ENCODE data around the gene GRM7.

Gene GRM7

DNA sequence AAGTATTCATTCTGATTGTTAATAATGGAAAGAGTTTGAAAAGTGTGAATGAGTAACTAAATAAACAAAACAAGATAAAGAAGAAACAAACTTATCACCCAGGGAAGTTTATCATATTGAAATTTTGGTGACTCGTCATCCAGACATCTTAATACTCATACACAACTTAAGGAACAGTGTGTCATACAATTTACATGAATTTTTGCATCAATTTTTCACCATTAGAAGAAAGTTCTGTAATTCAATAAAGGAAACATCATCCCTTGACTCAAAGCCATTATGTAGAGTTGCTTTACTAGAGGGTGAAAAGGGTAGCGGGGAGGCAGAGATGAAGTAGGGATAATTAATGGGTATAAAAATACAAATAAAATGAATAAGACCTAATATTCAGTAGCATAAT, 536.2 kb downstream of the GRM7 start:
- DNase-seq (ENCODE audit: low read depth, low spot score) = no peak

DNA sequence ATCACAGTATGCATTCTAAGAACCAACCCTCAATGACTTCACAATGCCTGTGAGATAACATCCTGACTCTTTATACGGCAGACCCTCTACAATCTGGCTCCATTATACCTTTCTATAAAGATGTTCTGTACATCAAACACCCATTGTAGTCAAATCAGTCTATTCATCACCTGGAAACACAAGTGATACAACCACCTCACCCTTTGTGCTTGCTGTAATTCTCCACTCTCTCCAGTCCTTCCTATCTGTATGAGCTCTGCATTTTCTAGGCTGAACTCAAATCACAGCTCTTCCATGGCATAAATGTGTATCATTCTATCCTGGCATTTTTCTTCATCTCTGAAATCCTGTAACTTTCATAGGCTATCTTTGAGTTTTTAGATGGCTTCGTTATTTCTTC, 539.4 kb downstream of the GRM7 start:
- no peak for DNase-seq (ENCODE audit: low read depth, low spot score)

DNA sequence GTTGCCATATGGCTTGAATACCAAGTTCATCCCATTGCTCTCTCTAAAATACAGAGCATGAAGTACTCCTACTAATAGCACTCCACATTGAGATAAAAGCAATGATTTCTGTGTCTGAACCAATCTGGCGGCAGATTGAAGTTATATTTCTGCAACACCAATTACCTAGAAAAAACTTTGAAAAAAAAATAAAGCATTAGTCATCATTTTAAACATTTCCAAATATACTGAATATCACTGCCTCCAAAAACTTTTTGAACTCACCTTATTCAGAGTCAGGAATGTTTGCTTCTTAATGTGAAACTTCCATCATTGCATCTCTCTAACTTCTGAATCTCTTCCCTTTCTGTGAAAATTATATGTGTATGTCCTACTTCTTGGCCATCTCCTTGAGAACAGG, 540.5 kb downstream of the GRM7 start:
- no peak for DNase-seq (ENCODE audit: low read depth, low spot score)

DNA sequence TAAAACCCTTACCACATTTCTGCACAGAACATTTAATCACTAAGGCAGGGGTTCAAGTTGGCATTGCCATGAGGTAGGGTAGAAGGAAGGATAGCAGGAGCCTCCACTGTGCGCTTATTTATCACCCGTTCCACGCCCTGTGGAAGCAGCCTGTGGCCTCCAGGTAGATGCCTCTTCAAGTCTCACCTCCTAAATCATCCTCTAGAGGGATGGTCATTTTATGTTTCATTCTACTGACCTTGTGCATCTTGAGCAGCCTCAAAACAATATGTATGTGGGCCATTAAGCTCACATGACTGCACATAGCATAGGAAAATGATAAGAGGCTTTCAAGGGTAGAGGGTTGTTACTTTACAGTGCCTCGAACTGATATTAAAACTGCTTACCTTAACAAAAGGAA, 546.2 kb downstream of the GRM7 start:
- DNase-seq (ENCODE audit: low read depth, low spot score) = no peak

DNA sequence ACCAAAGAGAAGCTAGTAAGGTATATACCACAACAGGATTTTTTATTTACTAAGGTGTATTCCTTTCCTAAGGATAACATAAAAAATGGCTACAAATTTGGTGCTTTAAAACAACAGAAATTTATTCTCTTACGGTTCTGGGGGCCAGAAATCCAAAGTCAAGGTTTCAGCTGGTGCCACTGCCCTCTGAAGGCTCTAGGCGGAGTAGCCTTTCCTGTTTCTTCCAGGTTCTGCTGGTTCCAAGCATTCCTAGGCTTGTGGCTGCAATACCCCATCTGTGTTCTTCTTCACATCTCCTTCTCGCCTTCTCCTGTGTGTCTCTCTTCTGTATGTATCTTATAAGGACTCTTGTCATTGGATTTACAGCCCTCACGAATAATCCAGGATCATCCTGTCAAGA, 549.9 kb downstream of the GRM7 start:
- DNase-seq (ENCODE audit: low read depth, low spot score) = no peak

DNA sequence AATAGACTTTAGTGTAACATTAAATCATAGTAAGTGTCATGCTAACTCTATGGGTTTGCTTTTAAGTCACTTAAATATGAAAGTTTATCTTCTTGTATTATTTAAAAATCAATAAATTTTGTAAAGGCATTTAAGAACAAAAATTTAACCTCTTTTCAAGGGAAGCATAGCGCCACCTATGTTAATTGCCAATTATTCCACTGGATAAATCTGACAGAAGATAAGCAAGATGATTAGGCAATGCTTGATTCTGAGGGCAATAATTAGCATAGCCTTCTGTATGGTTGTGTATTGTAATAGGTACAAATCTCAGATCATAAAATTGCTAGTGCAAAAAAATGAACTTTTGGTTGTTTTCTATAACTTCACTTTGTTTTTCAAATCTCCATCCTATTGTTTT, 560.1 kb downstream of the GRM7 start:
- no peak for DNase-seq (ENCODE audit: low read depth, low spot score)

DNA sequence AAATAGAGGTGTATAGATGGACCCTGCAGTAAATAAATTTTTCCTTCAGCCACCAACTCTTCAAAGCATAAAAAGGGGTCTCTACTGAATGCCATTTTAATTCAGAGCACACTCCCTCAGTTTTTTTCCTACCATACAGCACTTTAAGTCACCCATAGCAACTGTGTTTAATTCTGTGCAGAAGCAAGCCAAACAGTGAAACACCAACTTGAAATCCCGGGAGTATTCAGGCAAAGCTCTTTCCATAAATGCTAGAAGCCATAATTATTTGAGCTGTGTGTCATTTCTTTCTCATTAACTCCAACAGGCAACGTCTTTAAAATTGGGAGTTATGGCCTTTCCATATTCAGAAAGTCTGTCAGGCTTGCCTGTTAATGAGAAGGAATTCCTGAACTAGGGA, 562.1 kb downstream of the GRM7 start:
- DNase-seq (ENCODE audit: low read depth, low spot score) = no peak

DNA sequence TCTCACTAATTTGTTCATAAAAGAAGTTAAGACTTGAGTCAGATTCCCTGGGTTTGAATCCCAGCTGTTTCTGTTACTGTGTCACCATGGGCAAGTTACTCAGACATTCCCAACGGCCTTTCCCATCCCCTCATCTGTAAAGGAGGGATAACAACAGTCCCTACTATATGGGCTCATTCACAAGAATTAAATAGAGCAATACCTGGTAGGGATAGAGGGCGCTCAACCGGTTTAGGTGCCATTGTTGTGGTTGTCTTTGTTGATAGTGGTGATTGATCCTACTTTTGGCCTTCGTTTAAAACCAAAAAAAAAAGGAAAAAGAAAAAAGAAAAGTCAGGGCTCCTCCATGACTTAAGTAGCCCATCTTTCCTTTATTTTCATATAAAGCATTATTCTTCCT, 563.1 kb downstream of the GRM7 start:
- no peak for DNase-seq (ENCODE audit: low read depth, low spot score)

DNA sequence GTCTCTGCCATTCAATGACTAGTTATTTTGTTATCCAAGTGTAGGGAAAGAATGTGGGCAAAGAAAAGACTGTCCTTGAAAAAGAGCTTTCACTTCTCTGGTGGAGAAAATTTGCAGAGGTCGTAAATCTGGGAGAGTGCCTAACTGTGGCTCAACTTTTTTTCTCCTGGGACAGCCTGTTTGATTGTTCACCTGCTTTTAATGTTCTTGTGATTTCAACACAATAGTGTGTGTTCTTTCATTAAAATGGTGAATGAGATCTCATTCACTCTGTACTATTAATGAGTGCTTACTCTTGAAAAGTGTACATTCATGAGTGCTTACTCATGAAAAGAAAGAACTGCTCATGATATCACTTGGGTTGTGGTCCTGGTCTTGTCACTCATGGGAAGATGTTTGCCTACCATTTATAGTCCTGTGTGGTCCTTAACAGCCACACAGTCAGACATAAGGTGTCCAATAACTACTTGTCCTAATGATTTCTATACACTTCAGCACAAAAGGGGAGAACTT, 567.3 kb downstream of the GRM7 start:
- no peak for DNase-seq (ENCODE audit: low read depth, low spot score)

DNA sequence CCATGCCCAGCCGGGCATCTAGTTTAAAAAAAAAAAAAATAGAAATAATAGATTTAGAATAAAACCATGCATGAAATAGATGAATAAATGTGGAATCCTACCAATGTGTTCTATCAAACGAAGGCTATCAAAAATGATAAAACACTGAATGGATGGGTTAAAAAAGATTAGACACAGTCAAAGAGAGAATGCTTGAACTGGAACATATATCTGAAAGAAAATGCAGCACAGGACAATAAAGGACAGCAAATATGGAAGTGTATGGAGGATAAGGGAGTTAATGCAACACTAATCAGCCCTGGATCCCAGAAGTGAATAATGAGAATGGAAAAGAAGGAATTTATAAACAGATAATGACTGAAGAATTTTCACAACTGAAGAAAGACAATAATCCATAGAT, 571.7 kb downstream of the GRM7 start:
- no peak for DNase-seq (ENCODE audit: low read depth, low spot score)

DNA sequence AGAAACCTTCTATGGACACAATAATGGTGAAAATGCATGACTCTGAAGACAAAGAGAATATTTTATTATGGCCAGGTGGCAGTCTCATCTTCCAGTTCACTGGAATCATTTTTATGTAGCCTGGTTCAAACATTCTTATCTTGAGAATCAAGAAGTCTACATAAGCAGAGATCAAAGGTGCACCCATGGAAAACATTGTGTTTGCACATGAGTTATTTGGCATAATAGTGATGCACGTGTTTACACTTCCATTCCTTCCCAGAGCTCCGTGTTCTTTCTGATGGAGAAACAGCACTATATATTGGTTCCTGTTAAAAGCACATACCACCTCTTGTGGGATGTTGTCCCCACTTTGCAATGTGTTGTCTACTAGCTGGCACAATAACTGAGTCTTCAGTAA, 572.2 kb downstream of the GRM7 start:
- DNase-seq (ENCODE audit: low read depth, low spot score) = no peak

DNA sequence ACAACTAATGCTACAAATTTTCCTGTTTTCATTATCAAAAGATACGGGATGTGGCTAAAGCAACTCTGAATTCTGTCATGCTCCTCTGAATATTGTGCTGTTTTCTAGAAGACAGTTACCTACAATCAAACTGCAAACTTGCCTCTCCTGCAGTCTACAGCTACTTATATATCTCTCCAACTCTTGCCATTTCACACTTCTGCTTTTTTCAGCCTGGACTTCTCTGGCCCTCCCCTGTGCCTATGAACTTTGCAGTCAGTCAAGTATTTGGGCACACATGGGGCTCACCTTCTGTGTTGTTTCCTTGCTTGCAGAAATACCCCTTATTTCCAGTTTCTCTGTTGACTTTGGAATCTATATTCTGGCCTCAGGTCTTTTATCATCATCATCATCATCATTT, 575.6 kb downstream of the GRM7 start:
- no peak for DNase-seq (ENCODE audit: low read depth, low spot score)

DNA sequence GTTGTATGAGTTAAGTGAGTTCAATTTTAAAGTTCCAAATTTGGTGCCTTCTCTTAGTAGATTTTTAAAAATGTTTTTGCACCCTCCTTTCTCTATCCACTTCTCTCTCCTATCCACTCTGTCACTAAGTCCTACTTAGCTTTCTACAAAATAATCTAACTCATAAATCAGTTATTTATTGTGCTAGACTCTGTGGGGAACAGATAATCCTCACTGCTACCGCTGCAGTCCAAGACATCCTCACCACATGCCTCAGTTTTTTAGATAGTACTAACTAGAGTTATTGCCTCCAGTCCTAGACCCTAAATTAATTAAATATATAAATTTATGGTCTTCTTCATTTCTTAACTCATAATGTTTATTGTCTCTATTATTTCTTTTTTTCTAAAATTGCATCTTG, 576.3 kb downstream of the GRM7 start:
- DNase-seq (ENCODE audit: low read depth, low spot score) = no peak

DNA sequence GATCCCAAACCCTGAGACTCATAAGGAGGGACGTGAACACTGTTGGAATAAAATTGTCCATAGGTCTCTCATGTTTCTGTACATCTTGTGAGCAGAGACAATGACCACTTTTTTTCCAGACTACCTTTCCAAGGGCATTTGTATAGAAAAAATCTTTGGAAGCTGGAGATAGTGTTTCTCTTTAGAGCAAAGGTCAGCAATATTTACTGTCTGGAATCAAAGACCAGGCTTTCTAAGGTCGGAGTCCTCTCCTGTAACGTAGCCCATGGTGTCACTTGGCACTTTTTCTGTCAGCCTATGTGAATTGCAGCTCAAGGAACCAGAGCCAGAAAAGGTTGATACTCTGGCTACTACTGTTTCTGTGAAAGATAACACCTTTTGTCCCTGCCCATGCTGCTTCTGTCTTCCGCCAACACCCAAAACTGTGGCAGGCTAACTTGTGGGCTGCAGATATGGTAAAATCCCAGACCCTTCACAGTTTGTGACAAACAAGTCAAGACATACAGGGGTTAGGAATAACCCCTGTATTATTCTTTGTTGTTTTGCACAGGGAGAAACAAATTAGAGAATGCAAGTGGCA, 578.3 kb downstream of the GRM7 start:
- DNase-seq (ENCODE audit: low read depth, low spot score) = no peak

DNA sequence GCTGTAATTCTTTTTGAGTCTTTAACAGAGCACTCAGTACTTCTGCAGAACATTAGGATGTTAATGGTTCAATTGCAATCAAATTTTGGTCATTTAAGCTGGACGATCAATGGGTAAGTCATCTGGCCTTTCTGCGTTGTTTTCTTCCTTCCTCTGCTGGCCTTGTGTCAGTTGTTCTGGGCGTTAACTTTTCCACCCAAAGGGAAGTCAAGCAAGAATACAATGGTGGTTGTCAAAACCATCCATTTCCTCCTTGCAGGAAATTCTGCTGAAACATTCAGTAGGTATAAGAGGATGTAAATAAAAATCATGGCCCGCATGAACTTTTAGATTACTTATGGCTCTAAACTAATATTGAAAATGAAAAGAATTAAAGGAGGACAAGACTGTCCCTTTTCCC, 584.0 kb downstream of the GRM7 start:
- no peak for DNase-seq (ENCODE audit: low read depth, low spot score)

DNA sequence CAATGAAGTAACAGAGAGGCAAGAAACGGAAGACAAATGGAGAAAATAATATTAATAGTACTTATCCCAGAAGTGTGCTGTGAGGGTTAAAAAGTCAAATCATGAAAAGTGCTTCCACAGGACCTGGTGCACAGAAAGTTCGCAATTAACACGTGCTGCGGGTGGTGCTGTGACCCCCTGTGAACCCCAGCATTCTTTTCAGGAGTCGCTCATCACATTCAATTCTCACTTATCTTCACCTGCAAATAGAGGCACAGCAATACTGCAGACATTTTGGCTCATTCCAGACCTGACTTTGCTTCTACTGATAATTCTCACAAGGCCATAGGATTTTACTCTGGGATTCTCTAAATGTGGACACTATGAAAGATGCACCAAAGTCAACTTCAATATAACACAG, 584.4 kb downstream of the GRM7 start:
- no peak for DNase-seq (ENCODE audit: low read depth, low spot score)

DNA sequence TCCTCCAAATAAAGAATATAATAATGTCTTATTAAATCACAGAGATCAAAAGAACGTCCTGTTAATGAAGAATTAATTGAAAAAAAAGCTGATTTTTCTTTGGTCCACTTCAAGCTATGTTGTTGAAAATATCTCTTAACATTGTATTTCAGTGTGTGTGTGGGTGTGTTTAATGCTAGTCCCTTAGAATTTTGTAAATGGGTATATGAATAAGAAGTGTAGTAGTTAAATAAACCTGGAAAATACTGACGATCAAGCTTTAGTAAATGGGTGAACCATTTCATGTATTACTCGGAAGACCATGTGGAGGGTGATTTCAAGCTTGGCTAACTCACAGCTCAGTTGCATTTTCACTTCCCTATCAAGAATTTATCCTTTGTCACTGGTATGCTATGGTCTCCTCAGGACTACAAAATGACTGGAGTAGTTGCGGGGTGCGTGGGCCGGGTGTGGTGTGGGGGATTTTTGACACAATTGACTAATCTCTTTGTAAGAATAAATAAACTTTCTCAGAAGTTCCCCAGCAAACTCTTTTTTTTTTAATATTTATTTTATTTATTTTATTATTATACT, 586.4 kb downstream of the GRM7 start:
- DNase-seq (ENCODE audit: low read depth, low spot score) = no peak

DNA sequence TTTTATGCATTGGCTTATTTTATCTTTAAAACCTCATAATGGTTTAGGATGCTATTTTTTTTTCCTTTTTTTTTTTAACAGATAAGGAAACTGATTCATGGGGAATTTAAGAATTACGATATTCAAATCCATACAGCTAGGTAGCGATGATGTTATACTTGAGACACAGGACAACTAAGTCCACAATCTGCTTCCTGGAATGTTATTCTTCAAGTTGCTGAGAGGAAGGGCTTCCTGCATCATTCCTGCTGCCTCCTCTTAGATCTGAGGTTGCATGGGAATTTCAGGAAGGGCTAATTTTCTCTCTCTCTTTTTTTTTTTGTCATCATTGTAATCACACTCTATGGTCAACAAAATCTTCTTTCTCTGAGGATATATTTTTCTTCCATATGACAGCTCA, 595.5 kb downstream of the GRM7 start:
- no peak for DNase-seq (ENCODE audit: low read depth, low spot score)

DNA sequence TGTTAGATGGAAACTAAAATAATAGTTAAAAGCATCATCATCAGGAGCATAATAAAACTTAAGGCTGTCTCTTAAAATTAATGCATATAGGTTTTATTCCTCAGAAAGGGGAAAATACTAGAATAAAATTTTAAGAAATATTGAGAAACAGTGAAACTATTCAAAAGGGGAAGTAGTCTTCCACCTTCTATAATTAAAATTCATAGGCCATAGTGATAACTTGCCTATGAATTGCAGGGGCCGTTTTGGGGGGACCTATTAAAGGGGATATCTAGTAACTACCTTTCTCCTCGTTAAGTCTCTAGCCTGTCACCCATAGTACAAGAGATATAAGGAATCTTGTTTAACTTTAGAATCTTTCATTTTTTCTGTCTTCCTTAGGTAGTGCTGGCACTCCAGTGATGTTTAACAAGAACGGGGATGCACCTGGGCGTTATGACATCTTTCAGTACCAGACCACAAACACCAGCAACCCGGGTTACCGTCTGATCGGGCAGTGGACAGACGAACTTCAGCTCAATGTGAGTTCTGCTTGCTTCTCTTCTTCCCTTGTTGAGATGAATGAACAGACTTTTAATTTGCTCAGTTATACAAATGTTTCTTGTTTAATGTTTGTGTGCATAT, 600.4 kb downstream of the GRM7 start:
- no peak for DNase-seq (ENCODE audit: low read depth, low spot score)

DNA sequence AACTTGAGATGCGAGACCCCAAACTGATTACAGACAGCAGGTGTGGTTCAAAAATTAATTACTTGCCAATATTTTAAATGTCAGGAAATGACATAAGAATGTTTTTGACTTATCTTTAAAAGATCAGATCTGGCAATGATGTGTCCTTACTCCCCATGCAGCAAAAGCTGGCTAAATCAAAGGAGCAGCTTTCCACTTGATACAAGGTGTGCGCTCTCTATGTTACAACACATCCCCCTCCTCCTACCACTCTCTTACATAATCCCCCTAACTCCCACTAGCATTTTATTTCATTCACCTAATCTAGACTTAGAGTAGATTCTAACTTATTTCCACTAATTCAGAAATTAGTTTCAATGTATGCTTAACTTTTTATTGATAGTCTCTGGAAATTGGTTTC, 609.0 kb downstream of the GRM7 start:
- no peak for DNase-seq (ENCODE audit: low read depth, low spot score)

DNA sequence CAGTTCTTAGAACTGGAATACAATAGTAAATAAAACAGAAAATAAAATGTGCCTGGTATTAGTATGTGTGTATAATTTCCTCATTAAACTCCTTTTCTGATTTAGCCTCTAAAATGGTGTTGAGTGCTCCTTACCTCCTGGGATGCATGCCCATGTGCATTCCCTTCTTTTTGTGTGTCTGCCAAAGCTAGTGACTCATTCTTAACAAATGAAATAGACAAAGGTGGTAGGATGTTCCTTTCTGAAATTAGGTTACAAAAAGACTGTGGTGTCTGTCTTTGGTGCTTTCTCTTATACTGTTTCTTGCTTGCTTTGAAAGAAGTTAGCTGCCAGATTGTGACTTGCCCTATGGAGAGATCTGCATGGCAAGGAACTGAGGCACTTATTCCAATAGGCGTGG, 623.7 kb downstream of the GRM7 start:
- DNase-seq (ENCODE audit: low read depth, low spot score) = no peak

DNA sequence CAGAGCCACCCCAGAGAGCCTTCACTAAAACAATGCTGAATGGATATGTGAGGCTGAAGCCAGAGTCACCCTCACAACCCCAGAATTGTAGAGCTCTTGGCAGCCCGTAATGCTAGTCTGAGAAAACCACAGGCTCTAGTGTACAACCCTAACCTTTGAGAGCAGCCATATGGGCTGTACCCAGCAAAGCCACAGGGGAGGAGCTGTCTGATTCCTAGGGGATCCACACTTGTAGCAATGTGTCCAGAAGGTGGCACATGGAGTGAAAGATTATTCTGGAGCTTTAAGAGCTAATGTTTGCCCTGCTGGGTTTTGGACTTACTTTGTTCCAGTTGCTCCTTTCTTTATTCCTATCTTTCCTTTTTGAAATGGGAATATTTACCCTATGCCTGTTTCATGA, 626.8 kb downstream of the GRM7 start:
- DNase-seq (ENCODE audit: low read depth, low spot score) = no peak

DNA sequence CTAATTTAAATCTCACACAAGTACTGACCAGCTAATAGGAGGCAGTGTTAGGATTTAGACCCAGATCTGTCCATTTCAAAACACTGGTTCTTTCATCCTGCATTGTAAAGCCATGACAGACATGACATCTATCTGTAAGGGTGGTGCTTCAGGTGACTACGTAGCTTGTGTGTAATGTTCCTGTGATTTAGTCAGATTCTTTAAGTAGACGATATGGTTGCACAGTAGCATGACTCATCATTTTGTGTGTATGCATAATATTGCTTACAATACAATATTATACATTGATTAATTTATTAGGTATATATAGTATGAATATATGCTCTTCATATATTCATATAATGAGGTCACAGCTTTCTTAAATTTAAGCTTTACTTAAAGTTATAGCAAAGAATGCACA, 628.5 kb downstream of the GRM7 start:
- no peak for DNase-seq (ENCODE audit: low read depth, low spot score)

DNA sequence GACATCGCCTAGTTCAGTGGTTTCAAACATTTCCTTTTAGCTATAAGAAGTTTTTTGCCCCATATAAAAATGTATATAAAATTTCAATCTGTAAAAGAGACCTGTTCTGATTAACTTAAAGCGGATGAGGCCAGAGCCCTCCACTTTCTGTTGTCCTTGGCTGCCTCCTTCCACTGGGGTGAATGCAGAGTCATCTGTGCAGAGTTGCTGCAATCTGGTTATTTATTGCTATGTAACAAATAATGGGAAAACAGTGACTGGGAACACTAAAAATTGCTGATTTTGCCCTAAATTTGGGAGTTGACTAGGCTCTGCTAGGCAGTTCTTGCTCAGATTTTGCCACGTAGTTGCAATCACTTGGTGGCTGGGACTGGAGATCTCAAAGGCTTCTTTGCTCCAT, 637.8 kb downstream of the GRM7 start:
- no peak for DNase-seq (ENCODE audit: low read depth, low spot score)

Data from activated CD4-positive, CD25-positive, alpha-beta regulatory T cell treated with anti-CD3 and anti-CD28 coated beads, Interleukin-2, amount 50 U/mL, for 16 hours (primary cell).